Mucosa of stomach (tissue), 1 donor: ENCODE measurements around the gene SEC61A1.

ENCODE experiments used
- H3K27me3 ChIP-seq: one replicate; pipeline ENCODE4 v1.7.0; 2013; ENCODE audit warnings: mild to moderate bottlenecking, low read length; ENCODE audit not compliant: control insufficient read depth, insufficient read depth
- H3K36me3 ChIP-seq: one replicate; pipeline ENCODE4 v1.7.0; 2013; ENCODE audit warnings: low read length; ENCODE audit not compliant: control insufficient read depth, insufficient read depth
- H3K4me1 ChIP-seq: one replicate; pipeline ENCODE4 v1.7.0; 2013; ENCODE audit warnings: mild to moderate bottlenecking, low read length; ENCODE audit not compliant: control insufficient read depth, insufficient read depth
- H3K4me3 ChIP-seq: one replicate; pipeline ENCODE4 v1.7.0; 2013; ENCODE audit warnings: low read length
- H3K9ac ChIP-seq: one replicate; pipeline ENCODE4 v1.7.0; 2013; ENCODE audit warnings: mild to moderate bottlenecking, low read length, moderate library complexity
- H3K9me3 ChIP-seq: one replicate; pipeline ENCODE4 v1.7.0; 2013; ENCODE audit warnings: mild to moderate bottlenecking, low read length, moderate library complexity; ENCODE audit not compliant: control insufficient read depth
- donor health status: Pancreatic carcinoma.

Gene SEC61A1

GRCh38 chr3:128051837-128052594 is at the start of gene SEC61A1:
TSS of gene SEC61A1 (plus strand) at chr3:128052437. CDS start at chr3:128052553, 116 bp downstream.
- Histone ChIP-seq H3K27me3 (no peaks in the 10 kb centered on the region), H3K4me1 (peaks cover 16% of the 10 kb centered on the region), H3K4me3 (peak within 1 kb of the TSS; percentile 78), H3K9me3 (no peaks in the 10 kb centered on the region), H3K9ac (peak within 1 kb of the TSS; percentile 87), H3K36me3 (no peaks in the 10 kb centered on the region)

DNA sequence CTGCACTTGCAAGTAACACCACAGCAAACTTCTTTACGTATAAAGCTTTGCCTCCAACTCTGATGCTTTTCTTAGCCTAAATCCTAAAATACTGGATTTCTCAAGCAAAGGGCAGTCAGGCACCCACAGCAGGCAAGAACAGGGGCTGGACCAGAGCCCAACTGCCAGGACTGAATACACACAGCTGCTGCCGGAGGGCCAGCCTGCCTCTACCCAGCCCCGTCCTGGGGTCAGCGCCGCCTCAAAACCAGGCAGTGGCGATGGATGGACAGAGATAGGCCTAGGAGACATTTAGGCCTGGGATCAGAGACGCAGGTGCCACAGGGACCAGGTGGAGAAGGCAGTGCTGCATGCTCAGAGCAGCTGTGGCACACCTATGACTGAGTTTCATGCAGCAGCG is 47.6 kb upstream of the SEC61A1 start:
- Histone ChIP-seq H3K9ac (no peak overlapping the region), H3K4me1 (no peaks in the 10 kb centered on the region), H3K27me3 (peaks cover 6% of the 10 kb centered on the region), H3K9me3 (no peaks in the 10 kb centered on the region), H3K36me3 (no peaks in the 10 kb centered on the region), H3K4me3 (no peak overlapping the region)

DNA sequence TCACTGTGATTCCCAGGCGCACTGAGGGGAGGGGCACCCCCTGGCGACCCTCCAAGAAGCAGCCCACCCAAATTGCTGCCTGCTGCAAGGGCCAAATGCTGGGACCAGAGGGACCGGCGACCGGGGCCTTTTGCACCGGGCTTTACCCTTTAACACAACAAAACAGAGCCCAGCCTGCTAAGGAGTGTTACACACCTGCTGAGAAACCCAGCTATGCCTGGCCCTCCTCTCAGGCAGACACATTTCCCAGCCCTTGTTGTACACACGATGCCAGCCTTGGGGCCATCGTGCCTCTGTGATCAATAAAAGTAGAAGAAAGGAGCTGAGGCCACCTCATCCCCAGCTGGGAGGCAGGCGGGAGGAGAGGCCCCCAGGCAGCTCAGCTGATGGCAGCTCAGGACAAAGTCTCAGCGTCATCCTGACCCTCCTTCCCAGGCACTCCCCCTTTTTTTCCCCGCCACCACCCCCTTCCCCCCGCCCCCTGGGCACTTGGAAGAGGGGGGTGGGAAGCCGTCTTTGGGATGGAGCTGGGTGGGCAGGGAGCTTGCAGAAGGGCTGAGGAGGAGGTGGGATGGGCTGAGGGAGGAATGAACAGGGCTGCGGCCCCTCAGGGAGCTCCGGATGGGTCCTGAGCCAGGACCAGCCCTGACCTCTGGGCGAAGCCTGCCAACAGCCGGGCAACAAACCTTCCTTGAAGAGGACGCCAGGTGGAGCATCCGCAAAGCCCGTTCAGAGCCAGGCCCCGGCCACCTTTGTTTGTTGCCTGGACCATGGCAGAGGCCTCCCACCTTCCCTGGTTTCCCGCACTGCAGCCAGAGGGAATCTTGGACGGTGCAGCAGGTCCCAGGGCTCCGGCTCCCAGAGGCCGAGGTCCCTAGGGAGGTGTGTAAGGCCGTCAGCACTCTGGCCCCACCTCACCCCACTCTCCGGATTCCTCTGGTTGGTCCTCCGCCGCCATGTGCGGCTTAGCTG is 45.9 kb upstream of the SEC61A1 start:
- Histone ChIP-seq H3K9me3 (no peaks in the 10 kb centered on the region), H3K9ac (no peak overlapping the region), H3K4me1 (peaks cover 2% of the 10 kb centered on the region), H3K4me3 (no peak overlapping the region), H3K36me3 (no peaks in the 10 kb centered on the region), H3K27me3 (peaks cover 6% of the 10 kb centered on the region)

DNA sequence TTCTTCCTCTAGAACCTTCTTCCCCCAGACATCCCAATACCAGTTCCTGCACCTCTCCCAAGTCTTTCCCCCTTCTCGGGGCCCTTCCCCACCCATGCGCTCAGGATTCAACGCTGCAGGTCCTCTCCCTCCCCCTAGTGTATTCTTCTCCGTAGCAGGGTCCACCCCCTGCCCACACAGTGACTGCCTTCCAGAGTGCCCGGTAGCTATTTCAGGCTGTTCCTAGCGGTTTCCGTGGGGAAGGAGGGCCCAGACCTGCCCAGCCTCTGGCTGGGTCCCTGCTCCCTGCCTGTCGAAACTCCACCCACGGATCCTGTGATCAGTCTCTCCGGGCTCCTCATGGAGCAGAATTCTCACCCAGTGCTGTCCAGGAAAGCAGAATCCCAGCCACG is 45.2 kb upstream of the SEC61A1 start:
- Histone ChIP-seq H3K27me3 (peaks cover 6% of the 10 kb centered on the region), H3K4me1 (peaks cover 8% of the 10 kb centered on the region), H3K36me3 (no peaks in the 10 kb centered on the region), H3K4me3 (no peak overlapping the region), H3K9ac (no peak overlapping the region), H3K9me3 (no peaks in the 10 kb centered on the region)

- H3K9me3 ChIP-seq: no peaks in the 10 kb centered on the region
- H3K9ac ChIP-seq: no peak overlapping the region
These were observed 42.0 kb upstream of the SEC61A1 start for GRCh38 chr3:128009952-128010846.

DNA sequence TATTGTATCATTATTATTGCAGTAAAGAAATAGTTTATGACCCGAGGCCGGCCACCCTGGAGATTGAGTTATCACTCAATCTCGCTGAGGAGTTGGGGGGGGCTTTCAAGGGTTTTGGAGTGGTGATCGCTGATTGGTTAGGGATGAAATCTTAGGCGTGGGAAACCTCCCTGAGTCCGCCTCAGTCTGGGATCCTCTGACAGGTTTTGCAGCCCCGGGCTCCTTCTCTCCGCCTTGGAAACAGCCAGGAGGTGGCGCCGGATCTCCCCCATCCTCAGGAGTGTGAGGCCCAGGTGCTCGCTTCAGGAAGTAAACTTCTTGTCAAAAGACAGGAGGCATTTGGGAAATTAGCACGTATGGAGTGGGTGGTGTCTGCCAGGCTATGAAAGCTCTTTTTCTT is 41.1 kb upstream of the SEC61A1 start:
- H3K9me3 ChIP-seq: no peaks in the 10 kb centered on the region
- H3K4me3 ChIP-seq: no peak overlapping the region
- H3K4me1 ChIP-seq: peaks cover 8% of the 10 kb centered on the region
- no peak overlapping the region for H3K9ac ChIP-seq
- peaks cover under 1% of the 10 kb centered on the region for H3K27me3 ChIP-seq
- H3K36me3 ChIP-seq: no peaks in the 10 kb centered on the region

More at GRCh38 chr3:128009952-128010846, 42.0 kb upstream of the SEC61A1 start:
- Histone ChIP-seq H3K4me3 (no peak overlapping the region), H3K36me3 (no peaks in the 10 kb centered on the region), H3K27me3 (peaks cover 6% of the 10 kb centered on the region), H3K4me1 (peaks cover 8% of the 10 kb centered on the region)

GRCh38 chr3:128012050-128012449 is 40.2 kb upstream of the SEC61A1 start:
- Histone ChIP-seq H3K9me3 (no peaks in the 10 kb centered on the region), H3K27me3 (no peaks in the 10 kb centered on the region), H3K9ac (no peak overlapping the region), H3K4me1 (peaks cover 8% of the 10 kb centered on the region), H3K4me3 (no peak overlapping the region), H3K36me3 (no peaks in the 10 kb centered on the region)

- Histone ChIP-seq H3K27me3 (no peaks in the 10 kb centered on the region), H3K4me3 (no peak overlapping the region), H3K4me1 (peaks cover 8% of the 10 kb centered on the region), H3K9me3 (no peaks in the 10 kb centered on the region), H3K36me3 (no peaks in the 10 kb centered on the region), H3K9ac (no peak overlapping the region)
These were observed 37.7 kb upstream of the SEC61A1 start for GRCh38 chr3:128014548-128014947.

- peaks cover 5% of the 10 kb centered on the region for H3K4me1 ChIP-seq
- no peaks in the 10 kb centered on the region for H3K9me3 ChIP-seq
These were observed 35.7 kb upstream of the SEC61A1 start for GRCh38 chr3:128016502-128016901.

GRCh38 chr3:128021768-128022372 is 30.4 kb upstream of the SEC61A1 start:
- Histone ChIP-seq H3K27me3 (peaks cover 9% of the 10 kb centered on the region), H3K4me1 (no peaks in the 10 kb centered on the region), H3K4me3 (no peak overlapping the region), H3K9ac (no peak overlapping the region), H3K36me3 (no peaks in the 10 kb centered on the region), H3K9me3 (no peaks in the 10 kb centered on the region)

More at GRCh38 chr3:128016502-128016901, 35.7 kb upstream of the SEC61A1 start:
- Histone ChIP-seq H3K27me3 (no peaks in the 10 kb centered on the region), H3K9ac (no peak overlapping the region), H3K36me3 (no peaks in the 10 kb centered on the region), H3K4me3 (no peak overlapping the region)

DNA sequence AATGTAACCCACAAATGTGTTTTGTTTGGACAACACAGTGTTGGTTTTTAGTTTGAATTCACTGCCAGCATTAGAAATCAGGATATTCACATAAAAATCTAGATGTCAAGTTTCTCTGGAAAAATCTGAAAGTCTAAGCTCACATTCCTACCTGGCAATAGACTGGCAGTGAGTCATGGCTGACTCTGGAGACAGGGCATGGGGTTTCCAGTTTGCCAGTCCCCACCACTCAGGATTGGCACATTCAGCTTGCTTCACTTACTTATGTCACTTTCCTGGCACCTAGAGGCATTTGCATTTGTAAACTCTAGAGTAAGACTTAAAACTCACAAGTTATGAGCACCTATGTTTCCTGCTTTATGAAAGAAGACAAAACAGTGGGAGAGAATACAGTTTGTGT is 19.1 kb upstream of the SEC61A1 start:
- H3K9me3 ChIP-seq: no peaks in the 10 kb centered on the region
- H3K9ac ChIP-seq: no peak overlapping the region
- H3K4me1 ChIP-seq: no peaks in the 10 kb centered on the region
- no peaks in the 10 kb centered on the region for H3K36me3 ChIP-seq
- no peak overlapping the region for H3K4me3 ChIP-seq
- H3K27me3 ChIP-seq: no peaks in the 10 kb centered on the region
